Transverse colon (tissue), 4 donors: Measurements from ENCODE around the gene IL17REL.

ENCODE experiments used
- POLR2A ChIP-seq: fragments of 450-650 bp; IDR thresholded peaks from one replicate; pipeline ENCODE4 v1.6.1; 2016; ENCODE audit warnings: antibody characterized with exemption, mild to moderate bottlenecking, moderate library complexity
- POLR2AphosphoS5 ChIP-seq, 3 donors: sonication (generic); formaldehyde crosslinking; IDR thresholded peaks; one replicate each; pipeline ENCODE4 v1.6.1; 2016; ENCODE audit warnings: antibody characterized with exemption in 3 of 3
- TF ChIP-seq, protein P1 (sequence below), 5 experiments: fragments of 200-600 bp in 3 of 5; fragments of 450-650 bp in 2 of 5; sonication (generic) in 3 of 5; IDR thresholded peaks; 1 replicate in 2 of 5; 2 replicates in 3 of 5; pipeline ENCODE4 v1.5.1; 2016 to 2017; ENCODE audit warnings: antibody characterized with exemption in 5 of 5, inconsistent platforms in 3 of 5, mild to moderate bottlenecking in 2 of 5, moderate library complexity in 1 of 5

DNA sequence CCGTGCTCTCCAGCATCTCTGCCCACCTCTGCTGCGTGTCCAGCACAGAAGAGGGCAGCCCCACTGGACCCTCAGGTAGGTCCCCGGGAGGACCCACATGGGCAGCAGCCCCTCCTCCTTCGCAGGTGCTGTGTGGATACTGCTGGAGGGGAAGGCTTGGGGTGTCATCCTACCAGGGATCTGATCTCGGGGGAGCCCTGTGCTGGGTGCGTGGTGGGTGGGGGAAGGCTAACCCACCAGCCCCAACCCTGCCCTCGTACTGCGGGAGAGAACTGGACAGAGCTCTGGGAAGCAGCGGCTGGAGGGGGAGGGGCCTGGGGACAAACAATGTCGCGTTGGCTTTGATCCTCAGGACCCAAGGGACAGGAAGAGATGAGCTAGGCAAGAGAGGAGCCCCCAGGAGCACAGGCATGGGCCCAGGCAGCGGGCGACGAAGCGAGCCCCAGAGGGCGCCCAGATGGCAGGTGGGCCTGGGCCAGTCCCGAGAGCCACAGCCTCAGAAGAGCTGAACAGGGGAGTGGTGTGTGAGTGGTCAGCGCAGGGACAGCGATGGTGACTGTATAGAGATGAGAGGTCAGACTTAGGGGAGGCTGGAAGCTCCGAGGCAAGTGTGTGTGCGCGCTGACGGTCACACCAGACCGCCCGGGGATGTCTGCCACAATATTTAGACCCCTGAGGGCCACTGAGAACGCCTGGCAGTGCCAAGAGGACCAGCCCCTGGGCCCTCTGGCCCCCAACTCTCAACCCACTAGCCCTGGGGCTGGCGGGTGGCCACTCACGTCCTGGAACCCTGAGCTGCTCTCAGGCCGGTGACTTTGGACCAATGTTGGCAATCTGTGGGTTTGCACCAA, 53.4 kb downstream of the IL17REL start:
- TF ChIP-seq POLR2A, result no peak
- TF ChIP-seq, protein P1, sequence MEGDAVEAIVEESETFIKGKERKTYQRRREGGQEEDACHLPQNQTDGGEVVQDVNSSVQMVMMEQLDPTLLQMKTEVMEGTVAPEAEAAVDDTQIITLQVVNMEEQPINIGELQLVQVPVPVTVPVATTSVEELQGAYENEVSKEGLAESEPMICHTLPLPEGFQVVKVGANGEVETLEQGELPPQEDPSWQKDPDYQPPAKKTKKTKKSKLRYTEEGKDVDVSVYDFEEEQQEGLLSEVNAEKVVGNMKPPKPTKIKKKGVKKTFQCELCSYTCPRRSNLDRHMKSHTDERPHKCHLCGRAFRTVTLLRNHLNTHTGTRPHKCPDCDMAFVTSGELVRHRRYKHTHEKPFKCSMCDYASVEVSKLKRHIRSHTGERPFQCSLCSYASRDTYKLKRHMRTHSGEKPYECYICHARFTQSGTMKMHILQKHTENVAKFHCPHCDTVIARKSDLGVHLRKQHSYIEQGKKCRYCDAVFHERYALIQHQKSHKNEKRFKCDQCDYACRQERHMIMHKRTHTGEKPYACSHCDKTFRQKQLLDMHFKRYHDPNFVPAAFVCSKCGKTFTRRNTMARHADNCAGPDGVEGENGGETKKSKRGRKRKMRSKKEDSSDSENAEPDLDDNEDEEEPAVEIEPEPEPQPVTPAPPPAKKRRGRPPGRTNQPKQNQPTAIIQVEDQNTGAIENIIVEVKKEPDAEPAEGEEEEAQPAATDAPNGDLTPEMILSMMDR (IDR thresholded peaks at IDR 0.05), result no peak
- no peak for TF ChIP-seq POLR2AphosphoS5 (IDR thresholded peaks at IDR 0.05)
